Mesodermal cell (in vitro differentiated cells): ENCODE results near the gene TBC1D4.

Source experiments
- H3K27ac ChIP-seq: 2 replicates; pipeline ENCODE4 v1.7.0; 2013; ENCODE audit warnings: mild to moderate bottlenecking, low read depth, low read length, moderate library complexity; ENCODE audit not compliant: severe bottlenecking
- H3K36me3 ChIP-seq: 2 replicates; pipeline ENCODE4 v1.7.1; 2013; ENCODE audit warnings: mild to moderate bottlenecking, low read length, moderate library complexity; ENCODE audit not compliant: control insufficient read depth, insufficient read depth
- H3K4me1 ChIP-seq: one replicate; pipeline ENCODE4 v1.7.1; 2013; ENCODE audit warnings: mild to moderate bottlenecking, low read length; ENCODE audit not compliant: insufficient read depth, control insufficient read depth, poor library complexity, severe bottlenecking
- H3K4me3 ChIP-seq: 2 replicates; pipeline ENCODE4 v1.7.0; 2013; ENCODE audit warnings: low read length, control low read depth, mild to moderate bottlenecking; ENCODE audit not compliant: insufficient read depth, poor library complexity, severe bottlenecking; ENCODE audit errors: extremely low read depth
- H3K9me3 ChIP-seq: 2 replicates; pipeline ENCODE4 v1.7.1; 2013; ENCODE audit warnings: mild to moderate bottlenecking, low read length, moderate library complexity; ENCODE audit not compliant: control insufficient read depth
- WGBS, 2 experiments: methylation state at CpG; one replicate each; pipeline ENCODE4 v1.1.5; 2013; ENCODE audit warnings: missing lambda C conversion rate in 2 of 2; ENCODE audit not compliant: insufficient coverage in 2 of 2; 5-methylcytosine and 5-hydroxymethylcytosine counted together

Gene TBC1D4

GRCh38 chr13:75390229-75390628 lies 91.7 kb downstream of the TBC1D4 start:
- Histone ChIP-seq H3K27ac (no peak overlapping the region), H3K4me3 (no peak overlapping the region), H3K9me3 (no peaks in the 10 kb centered on the region), H3K4me1 (no peaks in the 10 kb centered on the region), H3K36me3 (no peaks in the 10 kb centered on the region)
- 85% methylated on average over 4 of the region's 5 CpGs; no CpG with 5 or more reads in 1 of the 2 experiments for WGBS, 2 experiments

DNA sequence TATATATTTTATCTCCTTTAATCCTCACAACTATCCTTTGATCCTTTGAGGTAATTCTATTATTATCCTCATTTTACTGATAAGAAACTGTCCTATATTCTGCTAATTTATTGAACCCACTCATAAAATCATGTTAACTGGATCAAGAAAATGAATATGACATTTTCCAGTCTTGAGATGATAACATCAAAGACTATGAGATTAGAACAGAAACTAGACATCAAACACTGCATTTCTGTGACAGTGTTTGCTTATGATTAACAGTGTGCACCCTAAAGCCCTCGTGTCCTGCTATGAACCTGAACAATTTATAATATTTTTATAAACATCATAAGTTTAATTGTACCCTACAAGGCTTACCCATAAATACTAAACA lies 96.3 kb downstream of the TBC1D4 start:
- no CpG with 5 or more reads among the region's 1 CpG for WGBS, 2 experiments
- H3K27ac ChIP-seq, result no peak overlapping the region

GRCh38 chr13:75384879-75385707 lies 96.9 kb downstream of the TBC1D4 start:
- H3K4me3 ChIP-seq, result no peak overlapping the region
- H3K9me3 ChIP-seq, result no peaks in the 10 kb centered on the region
- 98 to 100% methylated on average over 6 to 7 of the region's 9 CpGs for WGBS, 2 experiments
- no peaks in the 10 kb centered on the region for H3K36me3 ChIP-seq
- H3K4me1 ChIP-seq, result no peaks in the 10 kb centered on the region
- no peak overlapping the region for H3K27ac ChIP-seq

More for the DNA sequence above, 96.3 kb downstream of the TBC1D4 start:
- no peaks in the 10 kb centered on the region for H3K4me1 ChIP-seq
- H3K9me3 ChIP-seq, result no peaks in the 10 kb centered on the region
- no peak overlapping the region for H3K4me3 ChIP-seq
- H3K36me3 ChIP-seq, result no peaks in the 10 kb centered on the region

DNA sequence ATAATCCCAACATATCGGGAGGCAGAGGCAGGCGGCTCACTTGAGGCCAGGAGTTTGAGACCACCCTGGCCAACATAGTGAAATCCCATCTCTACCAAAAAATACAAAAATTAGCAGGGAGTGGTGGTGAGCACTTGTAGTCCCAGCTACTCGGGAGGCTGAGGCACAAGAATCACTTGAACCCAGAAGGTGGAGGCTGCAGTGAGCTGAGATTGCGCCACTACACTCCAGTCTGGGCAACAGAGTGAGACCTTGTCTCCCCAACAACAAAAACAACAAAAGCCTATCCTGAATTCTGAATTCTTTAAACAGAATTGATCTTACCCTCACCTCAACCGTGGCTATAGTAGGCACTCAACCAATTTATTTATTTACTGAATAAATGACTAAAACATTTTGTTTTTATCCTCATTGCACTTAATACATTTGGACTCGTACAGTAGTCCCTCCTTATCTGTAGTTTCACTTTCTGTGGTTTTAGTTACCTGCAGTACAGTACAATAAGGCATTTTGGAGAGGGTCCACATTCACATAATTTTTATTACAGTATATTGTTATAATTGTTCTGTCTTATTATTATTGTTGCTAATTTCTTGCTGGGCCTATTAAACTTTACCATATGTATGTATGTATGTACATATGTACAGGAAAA lies 98.8 kb downstream of the TBC1D4 start:
- H3K4me1 ChIP-seq, result no peaks in the 10 kb centered on the region
- H3K4me3 ChIP-seq, result no peak overlapping the region
- WGBS, 2 experiments, result 90 to 92% methylated on average over 2 to 4 of the region's 6 CpGs
- H3K27ac ChIP-seq, result no peak overlapping the region
- H3K36me3 ChIP-seq, result no peaks in the 10 kb centered on the region
- no peaks in the 10 kb centered on the region for H3K9me3 ChIP-seq

- H3K9me3 ChIP-seq, result no peaks in the 10 kb centered on the region
- H3K27ac ChIP-seq, result no peak overlapping the region
- H3K36me3 ChIP-seq, result no peaks in the 10 kb centered on the region
- no peaks in the 10 kb centered on the region for H3K4me1 ChIP-seq
- WGBS, 2 experiments, result 57% methylated on average over 1 of the region's 1 CpG; no CpG with 5 or more reads in 1 of the 2 experiments
- H3K4me3 ChIP-seq, result no peak overlapping the region
These were observed 103.7 kb downstream of the TBC1D4 start for GRCh38 chr13:75378301-75378700.

DNA sequence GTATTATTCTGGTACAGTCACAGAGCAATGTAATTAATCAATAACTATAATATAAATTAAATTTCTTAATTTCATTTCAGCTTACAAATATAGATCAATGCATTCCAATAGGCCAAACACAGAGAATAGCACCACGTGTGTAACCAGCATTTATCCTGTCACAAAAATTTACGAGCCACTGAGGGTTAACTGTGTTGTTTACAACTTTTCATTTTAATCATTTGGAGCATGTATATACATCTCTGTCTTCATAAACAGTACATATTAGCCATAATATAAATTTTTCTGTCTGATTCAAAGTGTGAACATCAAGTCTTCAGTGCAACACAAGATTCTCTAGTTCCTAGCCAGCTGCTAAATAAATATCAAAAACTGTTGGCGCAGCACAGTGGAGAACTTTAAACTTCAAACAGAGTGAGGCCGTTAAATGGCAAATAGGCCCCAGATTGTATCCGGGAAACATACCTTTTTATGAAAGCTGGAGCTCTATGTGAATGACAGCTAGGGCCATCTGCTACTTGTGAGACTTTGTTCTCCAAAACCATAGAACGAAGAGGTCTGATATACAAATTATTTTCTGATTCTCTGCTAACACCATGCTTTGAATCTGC lies 105.1 kb downstream of the TBC1D4 start:
- H3K9me3 ChIP-seq, result no peaks in the 10 kb centered on the region
- 96% methylated on average over 3 to 4 of the region's 6 CpGs for WGBS, 2 experiments
- H3K27ac ChIP-seq, result no peak overlapping the region
- no peaks in the 10 kb centered on the region for H3K4me1 ChIP-seq
- H3K36me3 ChIP-seq, result no peaks in the 10 kb centered on the region
- H3K4me3 ChIP-seq, result no peak overlapping the region

DNA sequence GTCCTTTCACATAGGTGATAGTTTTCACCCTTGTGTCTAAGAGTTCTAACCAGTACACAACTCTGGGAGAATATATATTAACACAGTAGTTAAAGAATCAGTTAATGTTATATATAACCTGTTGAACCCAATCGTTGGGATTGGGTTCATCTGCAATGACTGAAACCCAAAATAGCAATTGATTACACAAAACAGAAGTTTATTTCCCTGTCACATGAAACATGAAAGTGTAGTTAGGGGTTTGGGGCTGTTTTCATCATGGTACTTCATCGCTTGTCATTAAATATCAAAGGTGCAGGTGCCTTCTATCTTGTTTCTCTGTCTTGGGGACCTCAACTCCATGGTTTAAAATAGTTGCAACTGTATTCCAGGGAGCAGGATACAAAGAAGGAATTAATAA lies 106.6 kb downstream of the TBC1D4 start:
- WGBS, 2 experiments, result no CpG with 5 or more reads among the region's 2 CpGs
- no peak overlapping the region for H3K27ac ChIP-seq
- no peak overlapping the region for H3K4me3 ChIP-seq
- H3K36me3 ChIP-seq, result no peaks in the 10 kb centered on the region
- H3K9me3 ChIP-seq, result no peaks in the 10 kb centered on the region
- H3K4me1 ChIP-seq, result no peaks in the 10 kb centered on the region

DNA sequence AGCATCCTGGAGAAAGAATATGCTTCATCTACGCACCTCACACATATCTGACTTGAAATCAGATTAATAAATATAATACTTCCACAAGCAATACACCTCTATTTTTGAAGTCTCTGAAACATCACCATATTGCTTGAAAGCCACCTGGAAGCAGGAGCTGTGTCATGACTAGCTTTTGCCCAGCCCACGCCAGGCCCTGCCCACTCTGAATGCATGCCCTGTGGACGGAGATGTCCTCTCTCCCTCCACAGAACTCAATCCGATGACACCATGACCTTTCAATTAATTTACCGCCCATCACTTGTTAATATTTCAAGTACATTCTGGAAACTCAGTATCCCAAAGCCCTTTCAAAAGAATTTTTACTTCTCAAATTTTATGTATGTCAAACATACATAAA lies 108.0 kb downstream of the TBC1D4 start:
- Histone ChIP-seq H3K9me3 (no peaks in the 10 kb centered on the region), H3K4me1 (no peaks in the 10 kb centered on the region), H3K36me3 (no peaks in the 10 kb centered on the region), H3K4me3 (no peak overlapping the region), H3K27ac (no peak overlapping the region)
- 79 to 100% methylated on average over 4 to 5 of the region's 5 CpGs for WGBS, 2 experiments

GRCh38 chr13:75372923-75373841 lies 108.8 kb downstream of the TBC1D4 start:
- no peak overlapping the region for H3K4me3 ChIP-seq
- WGBS, 2 experiments, result 85 to 92% methylated on average over 7 to 9 of the region's 13 CpGs

GRCh38 chr13:75372517-75372916 lies 109.5 kb downstream of the TBC1D4 start:
- WGBS, 2 experiments, result 71 to 88% methylated on average over 1 of the region's 1 CpG
- Histone ChIP-seq H3K4me3 (no peak overlapping the region), H3K4me1 (no peaks in the 10 kb centered on the region), H3K36me3 (no peaks in the 10 kb centered on the region), H3K9me3 (no peaks in the 10 kb centered on the region), H3K27ac (no peak overlapping the region)

More at GRCh38 chr13:75372923-75373841, 108.8 kb downstream of the TBC1D4 start:
- Histone ChIP-seq H3K36me3 (no peaks in the 10 kb centered on the region), H3K27ac (no peak overlapping the region), H3K4me1 (no peaks in the 10 kb centered on the region), H3K9me3 (no peaks in the 10 kb centered on the region)
